Liver (tissue), 3 donors: ENCODE data around the gene TMLHE.

Experiments
- CTCF ChIP-seq: fragments of 150-350 bp; IDR thresholded peaks from 2 replicates; pipeline ENCODE4 v1.5.1; 2017; ENCODE audit warnings: improper control_type of control experiment, low read depth, low read length; ENCODE audit not compliant: missing input control
- TAF1 ChIP-seq: conservative IDR thresholded peaks from 2 replicates; pipeline ENCODE4 v1.6.1; 2016; ENCODE audit warnings: antibody characterized with exemption, mild to moderate bottlenecking
- donor health status: healthy.
- donor health status: healthy.

GRCh38 chrX:155615938-155616337 lies 3.2 kb upstream of the TMLHE start:
- TF ChIP-seq TAF1 (no peak), CTCF (no peak)
